HG02973 (cell line): ENCODE measurements around the gene S100A4.
A peak's percentile ranks its signal among the peaks of the same experiment; 100 is the strongest.
"Not testable (repeated sequence)": the region's sequence is repeated elsewhere in the genome, so short reads cannot be mapped to it uniquely, and the experiment has no call there.

Experiments used
- ATAC-seq: cut with Tn5 transposase; IDR thresholded peaks from one replicate; pipeline ENCODE4 v1.9.1; 2021; ENCODE audit warnings: moderate library complexity; ENCODE audit not compliant: unreplicated experiment

The S100A4 gene

GRCh38 chr1:153567621-153568366 lies 22.2 kb upstream of the S100A4 start:
- ATAC-seq = no peak

- ATAC-seq = no peak
Measured at GRCh38 chr1:153566414-153567371, 21.1 kb upstream of the S100A4 start.

GRCh38 chr1:153565529-153566374 lies 20.1 kb upstream of the S100A4 start, which contains the start of gene S100A2:
TSS of gene S100A2 (minus strand) at chr1:153565844. CDS start at chr1:153563877, 1,967 bp downstream.
- peak; percentile 41 for ATAC-seq

GRCh38 chr1:153563991-153564390 lies 18.4 kb upstream of the S100A4 start:
- no peak for ATAC-seq

GRCh38 chr1:153563483-153563901 lies 17.9 kb upstream of the S100A4 start:
- no peak for ATAC-seq

DNA sequence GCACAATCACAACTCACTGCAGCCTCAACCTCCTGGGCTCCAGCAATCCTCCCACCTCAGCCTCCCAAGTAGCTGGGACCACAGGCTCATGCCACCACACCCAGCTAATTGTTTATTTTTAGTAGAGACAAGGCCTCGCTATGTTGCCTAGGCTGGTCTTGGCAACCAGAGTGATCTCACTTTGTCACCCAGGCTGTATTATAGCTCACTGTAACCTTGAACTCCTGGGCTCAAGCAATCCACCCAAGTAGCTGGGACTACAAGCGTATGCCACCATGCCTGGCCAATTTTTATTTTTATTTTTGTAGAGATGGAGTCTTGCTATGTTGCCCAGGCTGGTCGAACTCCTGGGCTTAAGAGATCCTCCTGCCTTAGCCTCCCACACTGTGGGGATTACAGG lies 16.4 kb upstream of the S100A4 start:
- ATAC-seq = not testable (repeated sequence)

DNA sequence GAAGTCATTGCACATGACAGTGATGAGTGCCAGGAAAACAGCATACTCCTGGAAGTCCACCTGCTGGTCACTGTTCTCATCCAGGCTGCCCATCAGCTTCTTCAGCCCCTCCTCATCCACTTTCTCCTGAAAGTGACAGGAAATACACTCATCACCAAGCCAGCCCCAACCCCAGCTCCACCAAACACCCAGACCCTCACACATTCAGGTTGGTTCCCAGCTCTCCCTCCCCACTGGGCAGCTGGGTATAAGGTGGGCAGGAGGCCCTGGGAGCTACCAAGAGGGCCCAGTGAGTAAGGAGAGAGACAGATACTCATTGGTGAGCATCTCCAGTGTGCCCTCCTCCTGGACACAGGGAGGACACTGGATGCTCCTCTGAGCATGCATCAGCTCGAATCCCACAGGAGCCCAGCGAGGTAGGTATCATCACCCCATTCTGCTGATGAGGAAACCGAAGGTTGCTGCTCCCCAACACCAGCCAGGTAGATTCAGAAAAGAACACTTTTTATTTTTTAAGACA lies 15.9 kb upstream of the S100A4 start:
- ATAC-seq = no peak

- no peak for ATAC-seq
Measured at GRCh38 chr1:153560771-153561465, 15.3 kb upstream of the S100A4 start.

GRCh38 chr1:153560241-153560640 lies 14.6 kb upstream of the S100A4 start:
- ATAC-seq = no peak

DNA sequence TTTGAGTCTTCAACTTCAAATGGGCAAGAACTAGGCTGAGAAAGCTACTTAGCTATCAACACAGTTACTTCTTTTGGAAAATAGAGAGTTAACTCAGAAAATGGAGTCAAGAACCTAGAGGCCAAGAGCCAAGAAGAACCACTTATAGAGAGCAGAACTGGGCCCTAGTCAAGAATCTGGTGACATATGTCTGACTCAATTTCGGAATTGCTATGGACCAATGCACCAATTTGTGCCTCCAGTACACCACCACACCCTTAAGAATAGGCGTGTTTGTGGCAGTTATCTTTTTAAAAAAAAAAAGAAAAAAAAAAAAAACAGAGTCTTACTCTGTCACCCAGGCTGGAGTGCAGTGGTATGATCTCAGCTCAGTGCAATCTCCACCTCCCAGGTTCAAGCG lies 12.3 kb upstream of the S100A4 start:
- no peak for ATAC-seq

- no peak for ATAC-seq
Measured at GRCh38 chr1:153556348-153556747, 10.7 kb upstream of the S100A4 start.

GRCh38 chr1:153553830-153554541 lies 8.4 kb upstream of the S100A4 start:
- ATAC-seq = no peak

GRCh38 chr1:153553096-153553495 lies 7.5 kb upstream of the S100A4 start:
- ATAC-seq = no peak

DNA sequence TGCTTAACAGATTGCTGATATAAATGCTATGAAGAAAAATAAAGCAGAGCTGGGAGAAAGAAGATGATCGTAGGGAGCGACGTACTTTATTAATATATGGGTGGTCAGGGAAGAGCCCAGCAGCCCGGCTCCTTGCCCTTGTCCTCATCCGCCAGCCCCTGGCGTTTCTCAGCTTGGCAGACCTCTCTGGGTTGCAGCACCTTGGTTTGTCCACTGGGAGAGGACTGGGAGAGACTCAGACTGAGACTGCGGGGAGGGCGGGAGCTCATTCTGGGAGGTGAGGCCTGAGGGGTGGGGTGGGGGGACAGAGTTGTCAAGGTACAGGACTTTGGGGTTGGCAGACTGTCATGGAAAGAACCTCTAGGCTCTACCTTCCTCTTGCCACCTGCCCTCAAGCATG lies 6.7 kb upstream of the S100A4 start:
- no peak for ATAC-seq

DNA sequence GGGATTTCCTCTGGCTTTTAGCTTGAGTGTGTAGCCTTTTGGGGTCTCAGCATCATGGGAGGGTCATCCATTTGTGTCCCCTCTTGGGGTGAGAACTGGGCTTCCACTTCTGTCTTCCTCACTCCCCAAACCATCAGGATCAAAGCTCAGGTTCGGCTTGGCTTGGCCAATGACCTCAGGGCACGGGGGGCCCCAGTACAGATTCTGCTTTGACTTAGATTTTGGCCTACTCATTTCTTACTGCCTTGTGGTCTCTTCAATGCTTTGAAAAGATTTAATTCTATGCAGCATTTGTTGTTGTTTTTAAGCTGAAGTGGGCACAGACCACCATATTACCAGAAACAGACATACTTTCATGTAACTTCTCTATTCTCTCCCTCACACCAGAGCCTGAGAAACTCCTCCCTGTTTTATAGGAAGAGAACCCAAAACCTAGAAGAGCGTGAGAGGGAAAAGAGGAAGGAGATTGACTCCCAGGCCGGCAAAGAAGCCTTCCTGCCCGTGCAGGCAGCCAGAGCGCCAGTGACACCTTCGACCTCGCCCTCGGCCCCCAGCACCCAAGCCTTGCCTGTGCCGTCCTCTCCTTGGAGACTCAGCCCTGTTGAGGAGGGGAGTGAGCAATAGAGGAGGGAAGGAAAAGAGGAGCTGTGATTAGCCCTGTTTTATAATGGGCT lies 5.4 kb upstream of the S100A4 start:
- no peak for ATAC-seq

GRCh38 chr1:153550398-153550758 lies 4.8 kb upstream of the S100A4 start:
- ATAC-seq = no peak

DNA sequence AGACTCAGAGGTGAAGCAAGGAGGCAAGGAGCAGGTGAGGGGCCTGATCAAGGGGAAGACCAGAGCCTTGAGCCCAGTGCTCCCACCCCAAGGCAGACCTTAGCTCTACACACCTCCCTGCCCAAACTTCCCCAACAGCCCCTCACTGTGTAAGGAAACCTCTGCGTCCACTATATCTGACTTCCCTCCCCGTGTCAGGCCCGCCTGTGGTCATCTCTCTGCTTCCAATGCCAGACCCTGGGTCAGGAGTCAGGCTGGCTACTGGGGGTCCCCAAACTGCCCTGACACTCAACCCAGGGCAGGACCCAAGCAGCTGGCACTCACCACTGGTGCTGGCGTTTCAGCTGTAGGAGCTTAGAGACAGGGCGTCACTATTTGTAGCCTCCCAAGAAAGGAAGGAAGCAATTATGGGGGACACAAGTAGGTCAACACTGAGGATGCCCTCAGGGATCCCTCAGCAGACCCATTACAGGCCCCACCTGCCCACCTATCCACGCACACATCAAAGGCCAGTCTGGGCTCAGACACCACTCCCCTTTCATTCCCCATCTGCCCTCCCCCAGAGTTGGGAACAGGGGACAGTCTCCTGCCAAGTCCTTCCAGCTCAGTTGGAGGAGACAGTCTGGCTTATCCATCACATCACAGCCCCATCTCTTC lies 4.3 kb upstream of the S100A4 start:
- ATAC-seq = no peak
